ENCODE measurements around the gene BEST4.

- TF ChIP-seq, protein P1, sequence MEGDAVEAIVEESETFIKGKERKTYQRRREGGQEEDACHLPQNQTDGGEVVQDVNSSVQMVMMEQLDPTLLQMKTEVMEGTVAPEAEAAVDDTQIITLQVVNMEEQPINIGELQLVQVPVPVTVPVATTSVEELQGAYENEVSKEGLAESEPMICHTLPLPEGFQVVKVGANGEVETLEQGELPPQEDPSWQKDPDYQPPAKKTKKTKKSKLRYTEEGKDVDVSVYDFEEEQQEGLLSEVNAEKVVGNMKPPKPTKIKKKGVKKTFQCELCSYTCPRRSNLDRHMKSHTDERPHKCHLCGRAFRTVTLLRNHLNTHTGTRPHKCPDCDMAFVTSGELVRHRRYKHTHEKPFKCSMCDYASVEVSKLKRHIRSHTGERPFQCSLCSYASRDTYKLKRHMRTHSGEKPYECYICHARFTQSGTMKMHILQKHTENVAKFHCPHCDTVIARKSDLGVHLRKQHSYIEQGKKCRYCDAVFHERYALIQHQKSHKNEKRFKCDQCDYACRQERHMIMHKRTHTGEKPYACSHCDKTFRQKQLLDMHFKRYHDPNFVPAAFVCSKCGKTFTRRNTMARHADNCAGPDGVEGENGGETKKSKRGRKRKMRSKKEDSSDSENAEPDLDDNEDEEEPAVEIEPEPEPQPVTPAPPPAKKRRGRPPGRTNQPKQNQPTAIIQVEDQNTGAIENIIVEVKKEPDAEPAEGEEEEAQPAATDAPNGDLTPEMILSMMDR (IDR thresholded peaks at IDR 0.05; ENCODE audit: low read depth, low read length): peak; percentile 70
- TF ChIP-seq POLR2A (IDR thresholded peaks at IDR 0.05; ENCODE audit: extremely low read depth, insufficient read length) (peak; percentile 55), MAX (IDR thresholded peaks at IDR 0.05; ENCODE audit: low read depth, low read length) (peak; percentile 92), MYC (IDR thresholded peaks at IDR 0.05; ENCODE audit: low read depth, low read length) (peak; percentile 98)
Measured at GRCh38 chr1:44799770-44800584, 12.0 kb upstream of the BEST4 start, which contains the start of gene PLK3.
